ENCODE data around the gene SPPL3.

Gene SPPL3

DNA sequence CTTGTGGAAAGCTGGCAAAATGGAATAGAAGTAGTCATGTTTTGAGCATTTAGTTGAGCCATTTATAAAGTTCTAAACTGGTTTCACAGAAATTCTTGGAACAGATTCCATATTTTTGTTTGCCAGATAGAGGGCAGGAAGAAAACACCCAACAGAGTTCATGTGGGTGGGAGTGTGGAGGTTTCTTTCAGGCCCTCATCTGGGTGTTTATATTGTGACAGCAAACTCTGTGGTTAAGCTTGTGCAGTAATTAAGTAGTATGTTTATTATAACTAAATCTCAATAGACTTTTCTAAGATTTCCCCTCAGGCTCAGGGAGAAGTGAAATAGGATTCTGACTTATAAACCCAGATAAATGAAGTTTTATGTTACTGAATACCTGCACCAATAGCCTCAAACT, 57.4 kb downstream of the SPPL3 start (continued):
- no peak for TF ChIP-seq GLIS2 (tag by site-specific recombination; IDR thresholded peaks at IDR 0.05)

DNA sequence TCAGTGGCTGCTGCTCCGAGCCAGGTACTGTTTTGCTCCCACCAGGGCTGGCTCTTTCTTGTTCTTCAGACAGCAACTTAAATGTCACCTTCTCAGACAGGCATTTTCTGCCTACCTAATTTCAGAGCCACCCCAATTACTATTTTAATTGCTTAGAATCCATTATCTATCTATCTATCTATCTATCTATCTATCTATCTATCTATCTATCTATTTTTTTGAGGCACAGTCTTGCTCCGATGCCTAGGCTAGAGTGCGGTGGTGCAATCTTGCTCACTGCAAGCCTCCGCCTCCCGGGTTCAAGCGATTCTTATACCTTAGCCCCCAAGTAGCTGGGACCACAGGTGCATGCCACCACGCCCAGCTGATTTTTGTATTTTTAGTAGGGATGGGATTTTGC, 58.5 kb downstream of the SPPL3 start:
- TF ChIP-seq, protein P1, sequence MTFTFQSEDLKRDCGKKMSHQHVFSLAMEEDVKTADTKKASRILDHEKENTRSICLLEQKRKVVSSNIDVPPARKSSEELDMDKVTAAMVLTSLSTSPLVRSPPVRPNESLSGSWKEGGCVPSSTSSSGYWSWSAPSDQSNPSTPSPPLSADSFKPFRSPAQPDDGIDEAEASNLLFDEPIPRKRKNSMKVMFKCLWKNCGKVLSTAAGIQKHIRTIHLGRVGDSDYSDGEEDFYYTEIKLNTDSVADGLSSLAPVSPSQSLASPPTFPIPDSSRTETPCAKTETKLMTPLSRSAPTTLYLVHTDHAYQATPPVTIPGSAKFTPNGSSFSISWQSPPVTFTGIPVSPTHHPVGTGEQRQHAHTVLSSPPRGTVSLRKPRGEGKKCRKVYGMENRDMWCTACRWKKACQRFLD (tag by site-specific recombination; IDR thresholded peaks at IDR 0.05): no peak
- TF ChIP-seq ZNF24 (tag by site-specific recombination; IDR thresholded peaks at IDR 0.05) (no peak), ZNF335 (tag by site-specific recombination; conservative IDR thresholded peaks at IDR 0.05) (no peak), ZNF548 (tag by site-specific recombination; IDR thresholded peaks at IDR 0.05) (no peak), ZNF302 (tag by site-specific recombination; IDR thresholded peaks at IDR 0.05; ENCODE audit: low read depth) (no peak), ZNF138 (tag by site-specific recombination; IDR thresholded peaks at IDR 0.05; ENCODE audit: borderline replicate concordance) (no peak), ZNF248 (tag by site-specific recombination; IDR thresholded peaks at IDR 0.05) (no peak), ZNF132 (tag by site-specific recombination; IDR thresholded peaks at IDR 0.05; ENCODE audit: borderline replicate concordance) (no peak), ZNF701 (tag by site-specific recombination; IDR thresholded peaks at IDR 0.05) (no peak), ZSCAN30 (tag by site-specific recombination; IDR thresholded peaks at IDR 0.05) (no peak), ZNF555 (tag by site-specific recombination; conservative IDR thresholded peaks at IDR 0.05) (no peak), ZNF239 (tag by site-specific recombination; IDR thresholded peaks at IDR 0.05) (no peak), ZNF514 (tag by site-specific recombination; IDR thresholded peaks at IDR 0.05) (no peak), YY2 (tag by site-specific recombination; IDR thresholded peaks at IDR 0.05) (no peak)
- TF ChIP-seq, protein P2, sequence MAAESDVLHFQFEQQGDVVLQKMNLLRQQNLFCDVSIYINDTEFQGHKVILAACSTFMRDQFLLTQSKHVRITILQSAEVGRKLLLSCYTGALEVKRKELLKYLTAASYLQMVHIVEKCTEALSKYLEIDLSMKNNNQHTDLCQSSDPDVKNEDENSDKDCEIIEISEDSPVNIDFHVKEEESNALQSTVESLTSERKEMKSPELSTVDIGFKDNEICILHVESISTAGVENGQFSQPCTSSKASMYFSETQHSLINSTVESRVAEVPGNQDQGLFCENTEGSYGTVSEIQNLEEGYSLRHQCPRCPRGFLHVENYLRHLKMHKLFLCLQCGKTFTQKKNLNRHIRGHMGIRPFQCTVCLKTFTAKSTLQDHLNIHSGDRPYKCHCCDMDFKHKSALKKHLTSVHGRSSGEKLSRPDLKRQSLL (tag by site-specific recombination; IDR thresholded peaks at IDR 0.05): no peak
- TF ChIP-seq, protein P3, sequence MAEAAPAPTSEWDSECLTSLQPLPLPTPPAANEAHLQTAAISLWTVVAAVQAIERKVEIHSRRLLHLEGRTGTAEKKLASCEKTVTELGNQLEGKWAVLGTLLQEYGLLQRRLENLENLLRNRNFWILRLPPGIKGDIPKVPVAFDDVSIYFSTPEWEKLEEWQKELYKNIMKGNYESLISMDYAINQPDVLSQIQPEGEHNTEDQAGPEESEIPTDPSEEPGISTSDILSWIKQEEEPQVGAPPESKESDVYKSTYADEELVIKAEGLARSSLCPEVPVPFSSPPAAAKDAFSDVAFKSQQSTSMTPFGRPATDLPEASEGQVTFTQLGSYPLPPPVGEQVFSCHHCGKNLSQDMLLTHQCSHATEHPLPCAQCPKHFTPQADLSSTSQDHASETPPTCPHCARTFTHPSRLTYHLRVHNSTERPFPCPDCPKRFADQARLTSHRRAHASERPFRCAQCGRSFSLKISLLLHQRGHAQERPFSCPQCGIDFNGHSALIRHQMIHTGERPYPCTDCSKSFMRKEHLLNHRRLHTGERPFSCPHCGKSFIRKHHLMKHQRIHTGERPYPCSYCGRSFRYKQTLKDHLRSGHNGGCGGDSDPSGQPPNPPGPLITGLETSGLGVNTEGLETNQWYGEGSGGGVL (tag by site-specific recombination; IDR thresholded peaks at IDR 0.05): no peak
- TF ChIP-seq, protein P4, sequence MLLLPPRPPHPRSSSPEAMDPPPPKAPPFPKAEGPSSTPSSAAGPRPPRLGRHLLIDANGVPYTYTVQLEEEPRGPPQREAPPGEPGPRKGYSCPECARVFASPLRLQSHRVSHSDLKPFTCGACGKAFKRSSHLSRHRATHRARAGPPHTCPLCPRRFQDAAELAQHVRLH (tag by site-specific recombination; IDR thresholded peaks at IDR 0.05): no peak
- TF ChIP-seq, protein P5, sequence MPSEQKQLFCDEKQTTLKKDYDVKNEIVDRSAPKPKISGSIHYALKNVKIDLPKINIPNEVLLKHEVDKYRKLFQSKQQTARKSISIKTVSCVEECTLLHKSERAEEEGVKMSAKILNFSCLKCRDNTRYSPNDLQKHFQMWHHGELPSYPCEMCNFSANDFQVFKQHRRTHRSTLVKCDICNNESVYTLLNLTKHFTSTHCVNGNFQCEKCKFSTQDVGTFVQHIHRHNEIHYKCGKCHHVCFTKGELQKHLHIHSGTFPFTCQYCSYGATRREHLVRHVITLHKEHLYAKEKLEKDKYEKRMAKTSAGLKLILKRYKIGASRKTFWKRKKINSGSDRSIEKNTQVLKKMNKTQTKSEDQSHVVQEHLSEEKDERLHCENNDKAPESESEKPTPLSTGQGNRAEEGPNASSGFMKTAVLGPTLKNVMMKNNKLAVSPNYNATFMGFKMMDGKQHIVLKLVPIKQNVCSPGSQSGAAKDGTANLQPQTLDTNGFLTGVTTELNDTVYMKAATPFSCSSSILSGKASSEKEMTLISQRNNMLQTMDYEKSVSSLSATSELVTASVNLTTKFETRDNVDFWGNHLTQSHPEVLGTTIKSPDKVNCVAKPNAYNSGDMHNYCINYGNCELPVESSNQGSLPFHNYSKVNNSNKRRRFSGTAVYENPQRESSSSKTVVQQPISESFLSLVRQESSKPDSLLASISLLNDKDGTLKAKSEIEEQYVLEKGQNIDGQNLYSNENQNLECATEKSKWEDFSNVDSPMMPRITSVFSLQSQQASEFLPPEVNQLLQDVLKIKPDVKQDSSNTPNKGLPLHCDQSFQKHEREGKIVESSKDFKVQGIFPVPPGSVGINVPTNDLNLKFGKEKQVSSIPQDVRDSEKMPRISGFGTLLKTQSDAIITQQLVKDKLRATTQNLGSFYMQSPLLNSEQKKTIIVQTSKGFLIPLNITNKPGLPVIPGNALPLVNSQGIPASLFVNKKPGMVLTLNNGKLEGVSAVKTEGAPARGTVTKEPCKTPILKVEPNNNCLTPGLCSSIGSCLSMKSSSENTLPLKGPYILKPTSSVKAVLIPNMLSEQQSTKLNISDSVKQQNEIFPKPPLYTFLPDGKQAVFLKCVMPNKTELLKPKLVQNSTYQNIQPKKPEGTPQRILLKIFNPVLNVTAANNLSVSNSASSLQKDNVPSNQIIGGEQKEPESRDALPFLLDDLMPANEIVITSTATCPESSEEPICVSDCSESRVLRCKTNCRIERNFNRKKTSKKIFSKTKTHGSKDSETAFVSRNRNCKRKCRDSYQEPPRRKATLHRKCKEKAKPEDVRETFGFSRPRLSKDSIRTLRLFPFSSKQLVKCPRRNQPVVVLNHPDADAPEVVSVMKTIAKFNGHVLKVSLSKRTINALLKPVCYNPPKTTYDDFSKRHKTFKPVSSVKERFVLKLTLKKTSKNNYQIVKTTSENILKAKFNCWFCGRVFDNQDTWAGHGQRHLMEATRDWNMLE (tag by site-specific recombination; conservative IDR thresholded peaks at IDR 0.05; ENCODE audit: low read depth): no peak
- TF ChIP-seq, protein P6, sequence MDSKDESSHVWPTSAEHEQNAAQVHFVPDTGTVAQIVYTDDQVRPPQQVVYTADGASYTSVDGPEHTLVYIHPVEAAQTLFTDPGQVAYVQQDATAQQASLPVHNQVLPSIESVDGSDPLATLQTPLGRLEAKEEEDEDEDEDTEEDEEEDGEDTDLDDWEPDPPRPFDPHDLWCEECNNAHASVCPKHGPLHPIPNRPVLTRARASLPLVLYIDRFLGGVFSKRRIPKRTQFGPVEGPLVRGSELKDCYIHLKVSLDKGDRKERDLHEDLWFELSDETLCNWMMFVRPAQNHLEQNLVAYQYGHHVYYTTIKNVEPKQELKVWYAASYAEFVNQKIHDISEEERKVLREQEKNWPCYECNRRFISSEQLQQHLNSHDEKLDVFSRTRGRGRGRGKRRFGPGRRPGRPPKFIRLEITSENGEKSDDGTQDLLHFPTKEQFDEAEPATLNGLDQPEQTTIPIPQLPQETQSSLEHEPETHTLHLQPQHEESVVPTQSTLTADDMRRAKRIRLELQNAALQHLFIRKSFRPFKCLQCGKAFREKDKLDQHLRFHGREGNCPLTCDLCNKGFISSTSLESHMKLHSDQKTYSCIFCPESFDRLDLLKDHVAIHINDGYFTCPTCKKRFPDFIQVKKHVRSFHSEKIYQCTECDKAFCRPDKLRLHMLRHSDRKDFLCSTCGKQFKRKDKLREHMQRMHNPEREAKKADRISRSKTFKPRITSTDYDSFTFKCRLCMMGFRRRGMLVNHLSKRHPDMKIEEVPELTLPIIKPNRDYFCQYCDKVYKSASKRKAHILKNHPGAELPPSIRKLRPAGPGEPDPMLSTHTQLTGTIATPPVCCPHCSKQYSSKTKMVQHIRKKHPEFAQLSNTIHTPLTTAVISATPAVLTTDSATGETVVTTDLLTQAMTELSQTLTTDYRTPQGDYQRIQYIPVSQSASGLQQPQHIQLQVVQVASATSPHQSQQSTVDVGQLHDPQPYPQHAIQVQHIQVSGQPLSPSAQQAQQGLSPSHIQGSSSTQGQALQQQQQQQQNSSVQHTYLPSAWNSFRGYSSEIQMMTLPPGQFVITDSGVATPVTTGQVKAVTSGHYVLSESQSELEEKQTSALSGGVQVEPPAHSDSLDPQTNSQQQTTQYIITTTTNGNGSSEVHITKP (tag by site-specific recombination; IDR thresholded peaks at IDR 0.05): no peak
- TF ChIP-seq, protein P7, sequence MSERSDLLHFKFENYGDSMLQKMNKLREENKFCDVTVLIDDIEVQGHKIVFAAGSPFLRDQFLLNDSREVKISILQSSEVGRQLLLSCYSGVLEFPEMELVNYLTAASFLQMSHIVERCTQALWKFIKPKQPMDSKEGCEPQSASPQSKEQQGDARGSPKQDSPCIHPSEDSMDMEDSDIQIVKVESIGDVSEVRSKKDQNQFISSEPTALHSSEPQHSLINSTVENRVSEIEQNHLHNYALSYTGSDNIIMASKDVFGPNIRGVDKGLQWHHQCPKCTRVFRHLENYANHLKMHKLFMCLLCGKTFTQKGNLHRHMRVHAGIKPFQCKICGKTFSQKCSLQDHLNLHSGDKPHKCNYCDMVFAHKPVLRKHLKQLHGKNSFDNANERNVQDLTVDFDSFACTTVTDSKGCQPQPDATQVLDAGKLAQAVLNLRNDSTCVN (tag by site-specific recombination; optimal IDR thresholded peaks at IDR 0.05): no peak
- POLR2A ChIA-PET: no interaction called here
- Histone ChIP-seq H3K27ac (ENCODE audit: extremely low read depth, low read depth, low read length) (no peak overlapping the region), H3K9me3 (ENCODE audit: control insufficient read depth, insufficient read depth, low read depth, low read length) (no peaks in the 10 kb centered on the region), H3K4me1 (ENCODE audit: control insufficient read depth, insufficient read depth, low read length) (peaks cover 19% of the 10 kb centered on the region), H3K4me3 (ENCODE audit: low read depth, low read length) (no peak overlapping the region), H3K36me3 (ENCODE audit: control insufficient read depth in 2 of 2, insufficient read depth in 1 of 2, low read length in 2 of 2) (no peaks in the 10 kb centered on the region; a peak in 1 of 3 replicates)
- CTCF ChIA-PET: interaction anchor here (0.7 kb wide), 1 partner anchor 11 kb away, joined by 3 read pairs; no protein-coding TSS in a partner anchor

Measured in HEK293 (cell line).